RWPE2 (cell line): Measurements from ENCODE around the gene HOXA11.

Source experiments
- ATAC-seq: fragments of 200-7000 bp; cut with Tn5 transposase; 3 replicates; pipeline ENCODE4 v1.9.1; 2021; ENCODE audit warnings: low read depth
- DNase-seq: peaks from one replicate; pipeline ENCODE4 v3.0.0-alpha.2; 2020; ENCODE audit warnings: low spot score
- H3K27ac ChIP-seq: fragments of 450-650 bp; 2 replicates; pipeline ENCODE4 v1.5.1; 2017; ENCODE audit warnings: mild to moderate bottlenecking; ENCODE audit not compliant: poor library complexity, severe bottlenecking
- H3K27me3 ChIP-seq: fragments of 250-450 bp; sonication (Bioruptor Pico); 2 replicates; pipeline ENCODE4 v1.5.1; 2021; ENCODE audit warnings: mild to moderate bottlenecking, moderate library complexity; ENCODE audit not compliant: insufficient read depth, poor library complexity, severe bottlenecking
- H3K36me3 ChIP-seq: fragments of 250-450 bp; sonication (Bioruptor Pico); 2 replicates; pipeline ENCODE4 v1.5.1; 2020; ENCODE audit warnings: low read depth, mild to moderate bottlenecking, moderate library complexity
- H3K4me1 ChIP-seq: fragments of 250-450 bp; sonication (Bioruptor Pico); 2 replicates; pipeline ENCODE4 v1.5.1; 2021; ENCODE audit warnings: mild to moderate bottlenecking, moderate library complexity; ENCODE audit not compliant: insufficient read depth, poor library complexity, severe bottlenecking
- H3K4me3 ChIP-seq: fragments of 250-450 bp; sonication (Bioruptor Pico); 2 replicates; pipeline ENCODE4 v1.5.1; 2021; ENCODE audit warnings: mild to moderate bottlenecking, moderate library complexity; ENCODE audit not compliant: severe bottlenecking
- H3K9me3 ChIP-seq: fragments of 250-450 bp; sonication (Bioruptor Pico); 2 replicates; pipeline ENCODE4 v1.5.1; 2021; ENCODE audit warnings: mild to moderate bottlenecking, moderate library complexity; ENCODE audit not compliant: severe bottlenecking
- TF ChIP-seq, protein P1 (sequence below): fragments of 450-650 bp; IDR thresholded peaks from one replicate; pipeline ENCODE4 v1.5.1; 2017; ENCODE audit warnings: mild to moderate bottlenecking, moderate library complexity; ENCODE audit not compliant: poor library complexity, severe bottlenecking

Gene HOXA11

DNA sequence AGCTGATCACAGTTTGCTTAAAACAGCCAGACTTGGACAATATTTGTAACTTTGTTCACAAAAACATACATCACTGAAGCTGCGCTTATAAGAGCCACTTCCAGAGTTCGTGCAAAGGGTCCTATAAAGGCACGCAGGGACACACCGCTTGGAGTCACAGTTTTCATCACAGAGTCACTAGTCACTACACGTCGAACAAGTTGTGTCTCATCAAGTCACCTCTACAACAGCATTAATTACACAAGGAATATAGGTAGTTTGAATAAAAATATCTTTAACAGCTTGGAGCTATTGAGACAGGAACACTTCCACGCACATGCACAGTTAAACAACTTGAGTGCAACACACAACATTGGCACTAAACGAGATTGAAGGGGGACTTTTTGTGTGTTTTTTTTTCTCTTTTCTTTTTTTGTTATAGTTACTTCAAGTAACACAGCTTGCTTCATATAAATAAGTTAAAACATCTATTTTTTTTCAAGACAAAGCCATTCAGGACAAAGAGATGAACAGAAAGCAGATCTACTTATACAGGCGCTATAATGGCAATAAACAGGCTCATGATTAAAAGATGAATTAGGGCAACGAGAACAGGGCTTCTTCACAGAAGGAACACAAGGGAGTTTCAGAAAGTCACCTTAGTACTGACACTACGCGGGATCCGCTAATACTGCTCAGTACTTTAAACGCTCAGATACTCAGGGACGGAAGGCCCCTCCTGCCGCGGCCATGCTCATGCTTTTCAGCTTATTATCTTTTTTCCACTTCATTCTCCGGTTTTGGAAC is 43.7 kb downstream of the HOXA11 start:
- Histone ChIP-seq H3K27me3 (no peaks in the 10 kb centered on the region), H3K9me3 (no peaks in the 10 kb centered on the region), H3K4me3 (peak overlapping the region; percentile 64), H3K4me1 (peaks cover under 1% of the 10 kb centered on the region), H3K27ac (peak overlapping the region; percentile 85), H3K36me3 (peaks cover 3% of the 10 kb centered on the region; the same call in 1 of the 2 replicates)
- ATAC-seq (no peak), DNase-seq (no peak)
- TF ChIP-seq, protein P1, sequence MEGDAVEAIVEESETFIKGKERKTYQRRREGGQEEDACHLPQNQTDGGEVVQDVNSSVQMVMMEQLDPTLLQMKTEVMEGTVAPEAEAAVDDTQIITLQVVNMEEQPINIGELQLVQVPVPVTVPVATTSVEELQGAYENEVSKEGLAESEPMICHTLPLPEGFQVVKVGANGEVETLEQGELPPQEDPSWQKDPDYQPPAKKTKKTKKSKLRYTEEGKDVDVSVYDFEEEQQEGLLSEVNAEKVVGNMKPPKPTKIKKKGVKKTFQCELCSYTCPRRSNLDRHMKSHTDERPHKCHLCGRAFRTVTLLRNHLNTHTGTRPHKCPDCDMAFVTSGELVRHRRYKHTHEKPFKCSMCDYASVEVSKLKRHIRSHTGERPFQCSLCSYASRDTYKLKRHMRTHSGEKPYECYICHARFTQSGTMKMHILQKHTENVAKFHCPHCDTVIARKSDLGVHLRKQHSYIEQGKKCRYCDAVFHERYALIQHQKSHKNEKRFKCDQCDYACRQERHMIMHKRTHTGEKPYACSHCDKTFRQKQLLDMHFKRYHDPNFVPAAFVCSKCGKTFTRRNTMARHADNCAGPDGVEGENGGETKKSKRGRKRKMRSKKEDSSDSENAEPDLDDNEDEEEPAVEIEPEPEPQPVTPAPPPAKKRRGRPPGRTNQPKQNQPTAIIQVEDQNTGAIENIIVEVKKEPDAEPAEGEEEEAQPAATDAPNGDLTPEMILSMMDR, result no peak

DNA sequence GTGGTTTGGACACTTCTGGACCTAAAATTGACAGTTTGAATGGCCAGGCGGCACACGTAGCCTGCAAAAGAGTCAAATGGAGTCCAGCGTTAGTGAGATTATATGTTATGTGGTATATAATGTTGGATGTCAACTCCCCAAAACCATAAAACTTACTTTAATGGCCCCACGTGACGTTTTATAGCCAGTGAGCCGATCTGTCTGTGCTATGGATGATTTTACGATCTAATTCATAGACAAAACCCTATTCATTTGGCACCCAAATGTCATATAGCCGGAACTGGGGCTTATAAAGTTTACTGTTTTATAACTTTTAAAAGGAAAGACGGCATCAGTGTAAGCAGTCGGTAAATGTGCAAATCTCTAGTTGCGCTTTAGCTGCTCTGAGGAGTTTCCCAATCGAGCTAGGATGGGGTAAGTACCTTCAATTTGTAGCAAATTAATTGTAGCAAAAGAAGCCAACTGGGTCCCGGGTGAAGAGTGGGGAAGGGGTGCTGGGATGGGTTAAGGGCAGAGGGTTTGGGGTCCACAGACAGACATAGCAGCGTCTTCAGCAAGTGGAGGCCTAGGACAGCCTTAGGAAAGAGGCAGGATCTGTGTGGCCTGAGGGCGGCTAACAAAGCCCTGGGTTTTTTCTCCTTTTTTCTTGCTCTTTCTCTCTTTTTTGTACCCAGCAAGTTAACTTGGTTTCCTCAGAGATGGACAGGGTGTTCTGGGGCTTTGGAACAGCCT is 44.7 kb downstream of the HOXA11 start:
- Histone ChIP-seq H3K27me3 (no peaks in the 10 kb centered on the region), H3K36me3 (peaks cover 3% of the 10 kb centered on the region; the same call in 1 of the 2 replicates), H3K4me1 (peaks cover 10% of the 10 kb centered on the region), H3K27ac (peak overlapping the region; percentile 85), H3K4me3 (peak overlapping the region; percentile 23), H3K9me3 (no peaks in the 10 kb centered on the region)
- DNase-seq (no peak), ATAC-seq (no peak)
- TF ChIP-seq, protein P1, result no peak

DNA sequence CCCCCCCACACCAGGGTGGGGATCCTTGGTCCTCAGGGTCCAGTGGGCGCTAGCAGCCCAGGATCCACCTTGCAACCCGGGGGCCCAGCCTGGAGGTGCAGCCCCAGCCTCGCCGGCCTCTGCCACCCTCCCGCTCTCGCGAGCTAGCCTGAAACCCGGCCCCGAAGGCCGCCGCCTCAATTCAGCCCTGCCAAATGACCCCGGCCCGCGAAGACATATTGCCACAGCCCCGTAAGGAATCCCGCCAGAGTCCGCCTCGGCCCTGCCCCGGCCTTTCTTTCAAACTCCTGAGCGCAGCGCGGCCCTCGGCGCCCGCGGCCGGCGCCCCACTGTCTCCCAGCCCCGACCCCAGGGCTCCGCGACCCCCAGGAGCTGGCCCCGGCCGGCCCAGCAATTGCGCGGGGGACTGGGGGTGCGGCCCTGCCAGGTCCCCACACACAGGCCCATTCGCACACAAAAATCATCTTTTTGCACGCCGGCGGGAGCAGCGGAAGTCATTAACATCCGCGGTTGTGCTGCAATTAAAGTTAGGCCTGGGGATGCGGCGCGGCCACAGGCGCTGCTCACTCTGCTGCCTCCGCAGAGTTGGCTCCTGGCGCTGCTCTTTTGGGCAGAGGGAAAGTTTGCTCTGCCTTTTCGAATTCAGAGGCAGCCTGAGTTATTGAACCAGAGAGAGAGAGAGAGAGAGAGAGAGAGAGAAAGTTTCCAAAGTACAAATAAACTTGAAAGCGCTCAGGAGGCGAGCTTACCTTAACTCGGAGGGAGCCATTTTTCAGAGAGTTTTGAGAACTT is 45.5 kb downstream of the HOXA11 start:
- Histone ChIP-seq H3K9me3 (no peaks in the 10 kb centered on the region), H3K4me1 (peaks cover 18% of the 10 kb centered on the region), H3K27ac (peak overlapping the region; percentile 85), H3K27me3 (no peaks in the 10 kb centered on the region), H3K4me3 (peak overlapping the region; percentile 23), H3K36me3 (peaks cover 3% of the 10 kb centered on the region; the same call in 1 of the 2 replicates)
- no peak for DNase-seq
- TF ChIP-seq, protein P1, result no peak
- no peak for ATAC-seq

DNA sequence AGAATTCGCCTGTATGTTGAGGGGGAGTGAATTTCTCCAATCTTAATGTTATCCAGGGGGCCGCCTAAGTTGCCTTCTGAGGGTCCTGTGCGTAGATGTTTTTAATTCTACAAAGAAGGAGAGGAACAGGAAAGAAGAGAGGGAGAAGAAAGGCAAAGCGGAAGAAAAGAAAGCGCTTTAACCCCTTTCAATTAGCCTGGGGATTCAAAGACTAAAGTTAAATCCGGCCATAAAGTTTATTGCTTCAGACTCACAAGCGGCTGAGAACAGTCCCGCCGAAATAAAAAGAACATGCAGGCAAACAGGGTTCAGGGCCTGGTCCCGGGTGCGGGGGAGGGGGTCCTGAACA is 46.1 kb downstream of the HOXA11 start:
- Histone ChIP-seq H3K36me3 (peaks cover under 1% of the 10 kb centered on the region; the same call in 1 of the 2 replicates), H3K4me3 (peak overlapping the region; percentile 23), H3K27me3 (no peaks in the 10 kb centered on the region), H3K9me3 (no peaks in the 10 kb centered on the region), H3K27ac (peak overlapping the region; percentile 85), H3K4me1 (peaks cover 22% of the 10 kb centered on the region)
- TF ChIP-seq, protein P1, result no peak
- DNase-seq (no peak), ATAC-seq (no peak)
